ENCODE results near the gene CXCR5. TPM values are rescaled to one million over a fixed set of nuclear protein-coding genes. Genes with fewer than 3 reads are reported as not detected.

CXCR5 gene
- total RNA-seq, 1 donor from 2014 or later = not detected

DNA sequence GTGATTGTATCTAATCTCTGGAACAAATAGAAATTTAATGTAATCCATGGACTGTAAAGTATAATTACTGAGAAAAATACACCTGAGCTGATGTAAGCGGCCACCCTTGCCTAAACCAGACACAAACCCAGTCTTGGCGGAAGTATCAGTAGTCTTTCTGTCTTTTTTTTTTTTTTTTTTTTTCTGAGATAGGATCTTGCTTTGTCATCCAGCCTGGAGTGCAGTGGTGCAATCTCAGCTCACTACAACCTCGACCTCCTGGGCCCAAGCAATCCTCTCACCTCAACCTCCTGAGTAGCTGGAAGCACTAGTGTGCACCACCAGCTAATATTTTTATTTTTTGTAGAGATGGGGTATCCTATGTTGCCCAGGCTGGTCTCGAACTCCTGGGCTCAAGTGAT, 5.5 kb upstream of the CXCR5 start:
- no peaks in the 10 kb centered on the region for H3K27me3 ChIP-seq (ENCODE audit: control insufficient read depth, insufficient read depth, low read length)
- TF ChIP-seq, protein P1, sequence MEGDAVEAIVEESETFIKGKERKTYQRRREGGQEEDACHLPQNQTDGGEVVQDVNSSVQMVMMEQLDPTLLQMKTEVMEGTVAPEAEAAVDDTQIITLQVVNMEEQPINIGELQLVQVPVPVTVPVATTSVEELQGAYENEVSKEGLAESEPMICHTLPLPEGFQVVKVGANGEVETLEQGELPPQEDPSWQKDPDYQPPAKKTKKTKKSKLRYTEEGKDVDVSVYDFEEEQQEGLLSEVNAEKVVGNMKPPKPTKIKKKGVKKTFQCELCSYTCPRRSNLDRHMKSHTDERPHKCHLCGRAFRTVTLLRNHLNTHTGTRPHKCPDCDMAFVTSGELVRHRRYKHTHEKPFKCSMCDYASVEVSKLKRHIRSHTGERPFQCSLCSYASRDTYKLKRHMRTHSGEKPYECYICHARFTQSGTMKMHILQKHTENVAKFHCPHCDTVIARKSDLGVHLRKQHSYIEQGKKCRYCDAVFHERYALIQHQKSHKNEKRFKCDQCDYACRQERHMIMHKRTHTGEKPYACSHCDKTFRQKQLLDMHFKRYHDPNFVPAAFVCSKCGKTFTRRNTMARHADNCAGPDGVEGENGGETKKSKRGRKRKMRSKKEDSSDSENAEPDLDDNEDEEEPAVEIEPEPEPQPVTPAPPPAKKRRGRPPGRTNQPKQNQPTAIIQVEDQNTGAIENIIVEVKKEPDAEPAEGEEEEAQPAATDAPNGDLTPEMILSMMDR (IDR thresholded peaks at IDR 0.05; ENCODE audit: insufficient read depth, low read length, severe bottlenecking) = no peak
- H3K4me3 ChIP-seq (ENCODE audit: low read depth, low read length) = no peak overlapping the region
- no peaks in the 10 kb centered on the region for H3K36me3 ChIP-seq (ENCODE audit: control insufficient read depth, insufficient read depth, low read length)
- DNase-seq (ENCODE audit: low read depth) (no peak), FAIRE-seq (no peak)

DNA sequence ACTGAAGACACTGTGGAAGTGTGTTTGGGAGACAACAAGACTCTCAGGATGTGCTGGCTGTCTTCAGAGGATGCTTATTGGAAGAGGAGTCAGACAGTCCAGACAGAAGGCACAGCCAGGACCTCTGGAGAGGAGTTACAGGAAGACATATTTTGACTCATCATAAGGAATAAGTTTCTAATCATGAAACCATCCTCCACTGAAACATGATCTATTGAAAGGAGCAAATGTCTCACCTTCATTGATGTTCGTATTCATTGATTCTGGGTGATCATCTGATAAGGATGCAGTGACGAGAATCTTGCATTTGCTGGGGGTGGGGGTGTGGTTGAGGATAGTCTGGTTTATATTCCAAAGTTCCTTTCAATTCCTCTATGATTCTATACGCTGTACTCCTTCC, 2.5 kb upstream of the CXCR5 start:
- Histone ChIP-seq H3K27me3 (ENCODE audit: control insufficient read depth, insufficient read depth, low read length) (no peaks in the 10 kb centered on the region), H3K36me3 (ENCODE audit: control insufficient read depth, insufficient read depth, low read length) (no peaks in the 10 kb centered on the region), H3K4me3 (ENCODE audit: low read depth, low read length) (no peak overlapping the region)
- TF ChIP-seq, protein P1 (IDR thresholded peaks at IDR 0.05; ENCODE audit: insufficient read depth, low read length, severe bottlenecking) = no peak
- FAIRE-seq = no peak
- DNase-seq (ENCODE audit: low read depth) = no peak

DNA sequence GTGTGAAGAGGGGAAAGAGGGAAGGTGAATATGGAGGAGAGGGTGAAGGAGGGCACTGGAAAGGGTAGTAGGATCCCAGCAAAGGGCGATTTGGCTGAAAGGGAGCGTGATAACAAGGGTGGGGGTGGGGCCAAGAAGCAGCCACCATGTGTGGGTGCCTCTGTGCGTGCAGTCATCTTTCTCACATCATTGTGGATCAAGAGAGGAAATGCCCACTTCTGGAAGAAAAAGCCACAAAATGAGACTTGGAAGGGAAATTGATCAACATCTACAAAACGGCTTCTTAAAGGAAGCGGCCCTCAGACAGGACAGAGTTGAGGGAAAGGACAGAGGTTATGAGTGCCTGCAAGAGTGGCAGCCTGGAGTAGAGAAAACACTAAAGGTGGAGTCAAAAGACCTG, 1.2 kb upstream of the CXCR5 start:
- DNase-seq (ENCODE audit: low read depth) (no peak), FAIRE-seq (no peak)
- Histone ChIP-seq H3K36me3 (ENCODE audit: control insufficient read depth, insufficient read depth, low read length) (no peaks in the 10 kb centered on the region), H3K4me3 (ENCODE audit: low read depth, low read length) (no peak overlapping the region), H3K27me3 (ENCODE audit: control insufficient read depth, insufficient read depth, low read length) (no peaks in the 10 kb centered on the region)
- TF ChIP-seq, protein P1 (IDR thresholded peaks at IDR 0.05; ENCODE audit: insufficient read depth, low read length, severe bottlenecking) = no peak

DNA sequence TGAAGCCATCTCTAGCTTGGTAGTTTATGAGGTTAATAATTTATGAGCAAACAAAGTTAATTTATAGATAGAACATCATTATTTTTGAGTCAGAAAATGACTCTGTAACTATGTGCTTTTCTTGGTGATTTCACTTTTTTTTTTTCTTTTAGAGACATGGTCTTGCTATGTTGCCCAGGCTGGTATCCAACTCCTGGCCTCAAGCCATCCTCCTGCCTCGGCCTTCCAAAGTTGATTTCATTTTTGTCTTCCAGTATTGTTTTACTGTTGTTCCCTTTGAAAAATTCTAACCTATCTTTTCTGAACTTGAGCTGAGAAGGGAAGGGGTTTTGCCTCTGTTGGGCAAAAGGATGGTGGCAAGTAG, 706 bp upstream of the CXCR5 start:
- DNase-seq (ENCODE audit: low read depth) (no peak), FAIRE-seq (no peak)
- H3K27me3 ChIP-seq (ENCODE audit: control insufficient read depth, insufficient read depth, low read length) = no peaks in the 10 kb centered on the region
- TF ChIP-seq, protein P1 (IDR thresholded peaks at IDR 0.05; ENCODE audit: insufficient read depth, low read length, severe bottlenecking) = no peak
- H3K36me3 ChIP-seq (ENCODE audit: control insufficient read depth, insufficient read depth, low read length) = no peaks in the 10 kb centered on the region
- H3K4me3 ChIP-seq (ENCODE audit: low read depth, low read length) = no peak overlapping the region

DNA sequence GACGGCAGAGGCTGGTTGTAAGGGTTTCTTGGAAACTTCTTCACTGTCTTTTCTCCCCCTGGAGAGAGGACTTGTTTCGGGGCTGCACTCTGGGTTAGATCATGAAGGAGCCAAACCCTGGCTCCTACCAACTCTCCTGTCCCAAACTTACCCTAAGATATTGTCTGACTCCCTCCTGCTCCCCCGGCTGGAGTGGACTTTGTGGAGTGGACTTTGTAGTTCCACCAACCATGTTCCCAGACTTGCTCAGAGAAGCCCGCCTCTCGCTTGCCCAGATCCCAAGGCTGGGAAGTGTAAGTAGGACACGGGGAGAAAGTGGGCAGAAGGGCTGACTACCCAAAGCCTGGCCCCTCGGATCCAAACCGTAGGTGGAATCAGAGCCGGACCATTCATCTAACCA, 1.2 kb downstream of the CXCR5 start:
- DNase-seq (ENCODE audit: low read depth) (no peak), FAIRE-seq (no peak)
- H3K27me3 ChIP-seq (ENCODE audit: control insufficient read depth, insufficient read depth, low read length) = no peaks in the 10 kb centered on the region
- TF ChIP-seq, protein P1 (IDR thresholded peaks at IDR 0.05; ENCODE audit: insufficient read depth, low read length, severe bottlenecking) = no peak
- no peaks in the 10 kb centered on the region for H3K36me3 ChIP-seq (ENCODE audit: control insufficient read depth, insufficient read depth, low read length)
- no peak overlapping the region for H3K4me3 ChIP-seq (ENCODE audit: low read depth, low read length)

DNA sequence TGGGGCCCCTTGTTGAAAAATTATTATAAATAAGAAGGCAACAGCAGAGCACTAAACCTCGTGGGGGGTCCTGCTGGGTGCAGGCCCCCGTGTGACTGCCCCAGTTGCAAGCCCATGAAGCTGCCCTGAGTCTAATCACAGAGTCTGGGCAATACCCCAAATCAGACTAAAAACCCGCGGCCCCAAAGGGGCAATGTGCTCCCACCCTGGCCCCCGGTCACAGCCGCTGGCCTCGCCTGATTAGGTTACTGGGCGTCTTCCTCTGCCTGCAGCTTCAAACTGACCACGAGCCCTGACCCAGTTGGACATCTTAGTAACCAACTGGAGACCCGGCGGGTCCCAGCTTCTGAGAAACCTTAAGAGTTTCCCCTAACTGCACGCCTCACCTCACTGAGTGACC, 1.6 kb downstream of the CXCR5 start:
- no peaks in the 10 kb centered on the region for H3K36me3 ChIP-seq (ENCODE audit: control insufficient read depth, insufficient read depth, low read length)
- FAIRE-seq (no peak), DNase-seq (ENCODE audit: low read depth) (no peak)
- TF ChIP-seq, protein P1 (IDR thresholded peaks at IDR 0.05; ENCODE audit: insufficient read depth, low read length, severe bottlenecking) = no peak
- H3K27me3 ChIP-seq (ENCODE audit: control insufficient read depth, insufficient read depth, low read length) = no peaks in the 10 kb centered on the region
- no peak overlapping the region for H3K4me3 ChIP-seq (ENCODE audit: low read depth, low read length)

Measured in bronchial epithelial cell (primary cell).